Measurements from ENCODE around the gene SRPRA.

The SRPRA gene

DNA sequence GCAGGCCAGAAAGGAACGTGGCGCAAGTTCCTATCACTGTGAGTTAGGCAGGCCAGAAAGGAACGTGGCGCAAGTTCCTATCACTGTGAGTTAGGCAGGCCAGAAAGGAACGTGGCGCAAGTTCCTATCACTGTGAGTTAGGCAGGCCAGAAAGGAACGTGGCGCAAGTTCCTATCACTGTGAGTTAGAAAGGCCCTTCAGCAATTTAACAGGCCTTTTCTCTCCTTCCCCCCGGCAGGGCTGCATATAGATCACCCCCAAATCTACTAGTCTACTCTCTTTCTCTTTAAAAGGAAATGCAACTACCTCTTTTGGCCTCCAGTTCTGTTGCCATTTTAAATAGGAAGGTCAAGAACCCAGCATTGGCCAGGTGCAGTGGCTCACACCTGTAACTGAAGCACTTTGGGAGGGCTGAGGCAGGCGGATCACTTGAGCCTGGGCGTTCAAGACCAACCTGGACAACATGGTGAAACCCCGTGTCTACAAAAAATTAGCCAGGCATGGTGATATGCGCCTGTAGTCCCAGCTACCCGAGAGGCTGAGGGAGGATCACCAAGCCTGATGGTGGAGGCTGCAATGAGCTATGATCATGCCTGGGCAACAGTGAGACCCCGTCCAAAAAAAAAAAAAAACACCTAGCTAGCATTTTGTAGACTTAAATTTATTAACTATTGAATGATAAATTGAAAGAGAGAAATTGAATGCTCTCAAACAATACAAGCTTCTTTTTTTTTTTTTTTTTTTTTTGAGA lies 42.2 kb downstream of the SRPRA start:
- no peak for DNase-seq

DNA sequence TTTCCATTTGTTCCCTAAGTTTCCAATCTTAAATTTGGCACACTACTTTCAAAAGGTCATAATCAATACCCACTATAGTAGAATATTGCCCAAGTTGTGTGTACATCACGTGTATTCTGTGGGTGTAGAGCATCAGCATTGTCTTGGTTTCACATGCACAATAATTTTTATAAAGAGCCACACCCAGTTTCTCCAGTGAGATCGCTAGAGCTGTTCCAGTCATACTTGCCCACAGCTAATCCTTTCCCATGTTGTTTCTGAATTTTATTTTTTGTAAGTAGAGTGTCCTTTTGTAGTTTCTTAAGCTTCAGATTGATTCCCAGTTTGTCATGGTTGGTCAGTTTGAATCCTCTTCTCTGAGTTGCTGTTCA lies 43.4 kb downstream of the SRPRA start:
- DNase-seq = no peak

DNA sequence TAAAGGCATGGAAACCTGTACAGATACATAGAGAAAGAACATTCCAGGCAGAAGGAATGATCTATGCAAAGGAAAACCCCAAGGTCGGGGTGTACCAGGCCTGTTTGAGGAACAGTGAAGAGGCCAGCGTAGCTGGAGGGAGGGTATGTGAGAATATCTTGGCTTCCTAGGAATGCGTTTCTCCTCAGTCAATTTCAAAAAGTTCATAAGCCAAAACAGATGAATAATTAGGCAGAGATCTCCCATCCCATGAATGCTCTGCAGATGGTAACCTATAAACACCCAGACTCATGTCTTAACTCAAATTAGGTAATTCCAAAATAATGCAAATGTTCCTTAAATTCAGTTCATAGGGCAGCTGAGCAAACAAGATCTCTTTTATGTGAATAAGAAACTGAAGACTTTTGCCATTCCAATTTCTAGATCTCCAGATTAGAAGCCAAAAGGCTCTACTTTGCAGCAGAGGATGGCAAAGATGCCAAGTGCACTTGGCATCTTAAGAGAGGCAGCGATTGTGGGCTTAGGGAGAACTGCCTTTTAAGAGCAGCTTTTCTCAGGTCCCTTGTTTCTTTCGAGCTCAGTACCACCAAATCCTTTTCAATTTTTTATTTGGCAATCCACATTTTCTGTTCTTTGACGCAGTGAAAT lies 43.9 kb downstream of the SRPRA start:
- DNase-seq = no peak

- DNase-seq = no peak
Measured at GRCh38 chr11:126219547-126219946, 49.1 kb downstream of the SRPRA start.

DNA sequence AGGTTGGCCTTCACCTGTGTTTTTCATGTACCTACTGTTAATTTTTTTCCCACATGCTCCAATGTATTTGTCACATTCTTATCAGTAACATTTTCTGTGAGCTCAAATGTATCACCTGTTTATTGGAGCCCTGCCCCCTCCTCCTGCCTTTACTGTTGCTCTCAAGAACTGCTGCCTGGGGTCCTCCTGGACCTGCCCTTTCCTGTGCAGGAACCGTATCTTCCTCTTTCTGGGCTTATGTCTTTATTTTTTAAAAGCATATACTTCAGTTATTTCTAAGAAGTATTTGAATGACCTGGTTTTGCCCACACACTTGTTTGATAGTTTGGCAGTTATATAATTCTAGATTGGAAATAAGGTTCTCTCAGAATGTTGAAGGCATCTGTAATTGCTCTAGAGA lies 51.2 kb downstream of the SRPRA start:
- no peak for DNase-seq

GRCh38 chr11:126216526-126217305 lies 52.0 kb downstream of the SRPRA start:
- DNase-seq = no peak

GRCh38 chr11:126214841-126215240 lies 53.9 kb downstream of the SRPRA start:
- no peak for DNase-seq

- DNase-seq = no peak
Measured at GRCh38 chr11:126214441-126214840, 54.3 kb downstream of the SRPRA start.

All from AML-193 (cell line).